H9 (cell line): ENCODE results near the gene ATP8A2. TPM values are rescaled to one million over a fixed set of nuclear protein-coding genes. Genes with fewer than 3 reads are reported as not detected.

Experiments used
- DNase-seq: peaks from one replicate; pipeline ENCODE4 v3.0.0-alpha.2; 2017
- H2AFZ ChIP-seq: one replicate; pipeline ENCODE4 v1.6.1; 2013; ENCODE audit warnings: mild to moderate bottlenecking, low read length, control low read depth, moderate library complexity
- H2AK5ac ChIP-seq: 2 replicates; pipeline ENCODE4 v1.6.1; 2013; ENCODE audit warnings: low read length, control low read depth, mixed read lengths; ENCODE audit not compliant: insufficient read length
- H2BK120ac ChIP-seq: one replicate; pipeline ENCODE4 v1.6.1; 2013; ENCODE audit warnings: low read depth, mild to moderate bottlenecking, low read length, control low read depth, inconsistent platforms; ENCODE audit not compliant: poor library complexity, severe bottlenecking
- H2BK12ac ChIP-seq: 2 replicates; pipeline ENCODE4 v1.6.1; 2013; ENCODE audit warnings: low read length, control low read depth, mixed read lengths, low read depth; ENCODE audit not compliant: insufficient read length
- H2BK15ac ChIP-seq: 2 replicates; pipeline ENCODE4 v1.6.1; 2013; ENCODE audit warnings: low read depth, low read length, control low read depth
- H2BK20ac ChIP-seq: one replicate; pipeline ENCODE4 v1.6.1; 2013; ENCODE audit warnings: low read depth, mild to moderate bottlenecking, low read length, control low read depth, inconsistent platforms; ENCODE audit not compliant: poor library complexity, severe bottlenecking
- H2BK5ac ChIP-seq: 2 replicates; pipeline ENCODE4 v1.6.1; 2013; ENCODE audit warnings: low read length, control low read depth, mixed read lengths; ENCODE audit not compliant: insufficient read length
- H3K14ac ChIP-seq: 2 replicates; pipeline ENCODE4 v1.6.1; 2013; ENCODE audit warnings: low read length, control low read depth; ENCODE audit not compliant: insufficient read depth
- H3K18ac ChIP-seq: 2 replicates; pipeline ENCODE4 v1.6.1; 2013; ENCODE audit warnings: low read depth, mild to moderate bottlenecking, mixed read lengths, low read length, control low read depth; ENCODE audit not compliant: insufficient read length
- H3K23ac ChIP-seq: 2 replicates; pipeline ENCODE4 v1.6.1; 2013; ENCODE audit warnings: low read length, control low read depth, mixed read lengths, low read depth; ENCODE audit not compliant: insufficient read length
- H3K23me2 ChIP-seq: 2 replicates; pipeline ENCODE4 v1.6.1; 2013; ENCODE audit warnings: low read depth, mild to moderate bottlenecking, mixed read lengths, low read length, control low read depth; ENCODE audit not compliant: insufficient read length, poor library complexity, severe bottlenecking
- H3K27ac ChIP-seq: 2 replicates; pipeline ENCODE4 v1.5.1; 2013; ENCODE audit warnings: low read length, control low read depth, mixed read lengths, low read depth; ENCODE audit not compliant: insufficient read length
- H3K27me3 ChIP-seq: 2 replicates; pipeline ENCODE4 v1.6.1; 2013; ENCODE audit warnings: low read length, control low read depth, inconsistent platforms; ENCODE audit not compliant: insufficient read depth
- H3K4ac ChIP-seq: 2 replicates; pipeline ENCODE4 v1.6.1; 2013; ENCODE audit warnings: low read depth, mild to moderate bottlenecking, control low read depth, inconsistent platforms, low read length, moderate library complexity
- H3K4me1 ChIP-seq: 2 replicates; pipeline ENCODE4 v1.6.1; 2013; ENCODE audit warnings: low read length, control low read depth, inconsistent platforms; ENCODE audit not compliant: insufficient read depth
- H3K4me2 ChIP-seq: 2 replicates; pipeline ENCODE4 v1.6.1; 2013; ENCODE audit warnings: low read length, control low read depth, mixed read lengths; ENCODE audit not compliant: insufficient read length, insufficient read depth
- H3K56ac ChIP-seq: 2 replicates; pipeline ENCODE4 v1.6.1; 2013; ENCODE audit warnings: low read depth, mild to moderate bottlenecking, mixed read lengths, low read length, control low read depth; ENCODE audit not compliant: insufficient read length
- H3K79me1 ChIP-seq: 2 replicates; pipeline ENCODE4 v1.6.1; 2013; ENCODE audit warnings: low read depth, mild to moderate bottlenecking, moderate library complexity, low read length, control low read depth, inconsistent platforms; ENCODE audit not compliant: insufficient read depth, poor library complexity, severe bottlenecking
- H3K79me2 ChIP-seq: 2 replicates; pipeline ENCODE4 v1.6.1; 2013; ENCODE audit warnings: low read length, control low read depth, inconsistent platforms; ENCODE audit not compliant: insufficient read depth
- H3K9ac ChIP-seq: 2 replicates; pipeline ENCODE4 v1.6.1; 2013; ENCODE audit warnings: low read length, control low read depth, mixed read lengths; ENCODE audit not compliant: insufficient read length; ENCODE audit errors: extremely low read depth
- H3K9me3 ChIP-seq: one replicate; pipeline ENCODE4 v1.6.1; 2013; ENCODE audit warnings: low read depth, low read length, inconsistent platforms; ENCODE audit not compliant: control insufficient read depth
- H3T11ph ChIP-seq: one replicate; pipeline ENCODE4 v1.6.1; 2013; ENCODE audit warnings: mild to moderate bottlenecking, low read length, control low read depth, inconsistent platforms
- H4K20me1 ChIP-seq: one replicate; pipeline ENCODE4 v1.6.1; 2013; ENCODE audit not compliant: control insufficient read depth, insufficient read length, insufficient read depth
- H4K5ac ChIP-seq: 2 replicates; pipeline ENCODE4 v1.6.1; 2013; ENCODE audit warnings: low read depth, mild to moderate bottlenecking, mixed read lengths, low read length, control low read depth; ENCODE audit not compliant: insufficient read length
- H4K8ac ChIP-seq: replicated peaks from 2 replicates; pipeline ENCODE4 v1.6.1; 2013; ENCODE audit warnings: low read length, control low read depth, mixed read lengths, low read depth; ENCODE audit not compliant: insufficient read length
- H4K91ac ChIP-seq: 2 replicates; pipeline ENCODE4 v1.6.1; 2013; ENCODE audit warnings: low read depth, mild to moderate bottlenecking, moderate library complexity, mixed read lengths, low read length, control low read depth; ENCODE audit not compliant: insufficient read length
- H3K27ac Mint-ChIP-seq, 3 experiments: 2 replicates in 2 of 3; 3 replicates in 1 of 3; pipeline ENCODE4 v1.8.0; 2020 to 2021; ENCODE audit warnings: mixed read lengths in 3 of 3, mild to moderate bottlenecking in 1 of 3, moderate library complexity in 1 of 3
- H3K27me3 Mint-ChIP-seq: 2 replicates; pipeline ENCODE4 v1.8.0; 2021; ENCODE audit warnings: low read depth, mild to moderate bottlenecking, moderate library complexity, mixed read lengths
- H3K36me3 Mint-ChIP-seq, 3 experiments: 2 replicates in 2 of 3; 3 replicates in 1 of 3; pipeline ENCODE4 v1.8.0; 2020 to 2021; ENCODE audit warnings: low read depth in 3 of 3, mixed read lengths in 3 of 3; ENCODE audit not compliant: insufficient read depth in 1 of 3
- H3K4me1 Mint-ChIP-seq, 2 experiments: 2 replicates each; pipeline ENCODE4 v1.8.0; 2020; ENCODE audit warnings: mixed read lengths in 2 of 2
- H3K4me3 Mint-ChIP-seq, 2 experiments: 2 replicates in 1 of 2; 3 replicates in 1 of 2; pipeline ENCODE4 v1.8.0; 2020 to 2021; ENCODE audit warnings: mild to moderate bottlenecking in 2 of 2, mixed read lengths in 2 of 2, moderate library complexity in 1 of 2
- H3K9me3 Mint-ChIP-seq, 2 experiments: 2 replicates in 1 of 2; 3 replicates in 1 of 2; pipeline ENCODE4 v1.8.0; 2020; ENCODE audit warnings: mild to moderate bottlenecking in 2 of 2, mixed read lengths in 2 of 2, moderate library complexity in 1 of 2
- WGBS: extraction: QIAGEN DNeasy Blood & Tissue Kit; methylation state at CpG from one replicate; pipeline ENCODE4 v1.1.7; 2013; ENCODE audit warnings: missing lambda C conversion rate, low lambda C conversion rate, mixed read lengths; ENCODE audit not compliant: insufficient read length; ENCODE audit errors: extremely low coverage; 5-methylcytosine and 5-hydroxymethylcytosine counted together
- total RNA-seq: library from RNA; stranded (reverse); gene quantifications from 2 replicates; pipeline ENCODE4 v1.2.1, GENCODE V29; 2021
- TF ChIP-seq, protein P1 (sequence below): fragments of 200-600 bp; sonication (generic); conservative IDR thresholded peaks from 3 replicates; pipeline ENCODE4 v1.8.0; 2021; ENCODE audit warnings: antibody characterized with exemption, mild to moderate bottlenecking

ATP8A2 gene
- total RNA-seq, 1 experiment from 2014 or later, result 18.2 TPM

DNA sequence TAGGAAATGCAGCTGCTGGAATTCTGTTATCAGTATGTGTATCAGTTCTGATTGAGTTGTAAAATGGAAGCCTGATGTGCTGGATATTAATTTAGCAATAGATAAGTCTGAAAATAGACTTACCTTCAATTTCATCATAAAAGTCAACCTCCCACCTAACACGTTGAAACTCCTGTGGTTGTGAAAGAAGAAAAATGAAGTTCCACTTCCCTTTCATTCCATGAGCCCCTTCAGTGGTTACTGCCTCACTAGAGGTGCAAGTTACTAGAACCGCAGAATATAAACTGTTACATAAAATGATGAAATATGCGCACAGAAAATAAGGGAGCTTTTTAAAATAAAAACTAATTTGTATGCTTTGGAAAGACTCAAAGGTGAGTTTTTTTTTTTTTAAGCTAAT is 430.8 kb downstream of the ATP8A2 start:
- Histone ChIP-seq H3K23me2 (no peaks in the 10 kb centered on the region), H3K14ac (no peak overlapping the region), H3K79me2 (no peaks in the 10 kb centered on the region), H2BK20ac (no peak overlapping the region), H3K18ac (no peak overlapping the region), H2AFZ (no peak overlapping the region), H3K9ac (no peak overlapping the region), H3K56ac (no peak overlapping the region), H4K91ac (no peak overlapping the region), H4K20me1 (no peaks in the 10 kb centered on the region), H3K27ac (no peak overlapping the region), H2AK5ac (no peak overlapping the region), H2BK120ac (no peak overlapping the region), H4K8ac (no peak overlapping the region), H3K9me3 (no peaks in the 10 kb centered on the region), H4K5ac (no peak overlapping the region), H2BK15ac (no peak overlapping the region), H3T11ph (no peak overlapping the region), H3K4ac (no peak overlapping the region), H2BK5ac (no peak overlapping the region), H2BK12ac (no peak overlapping the region), H3K27me3 (no peaks in the 10 kb centered on the region), H3K23ac (no peak overlapping the region), H3K79me1 (no peaks in the 10 kb centered on the region), H3K4me1 (no peaks in the 10 kb centered on the region), H3K4me2 (no peak overlapping the region)
- H3K4me3 Mint-ChIP-seq, result no peak overlapping the region
- H3K27ac Mint-ChIP-seq, result no peak overlapping the region
- no peaks in the 10 kb centered on the region; a peak in 1 of 5 replicates for H3K9me3 Mint-ChIP-seq
- WGBS, result no CpG with 5 or more reads among the region's 3 CpGs
- peaks cover 4 to 7% of the 10 kb centered on the region in 2 experiments; a peak in 3 of 4 replicates for H3K4me1 Mint-ChIP-seq
- H3K27me3 Mint-ChIP-seq, result no peaks in the 10 kb centered on the region
- no peak for DNase-seq
- TF ChIP-seq, protein P1, sequence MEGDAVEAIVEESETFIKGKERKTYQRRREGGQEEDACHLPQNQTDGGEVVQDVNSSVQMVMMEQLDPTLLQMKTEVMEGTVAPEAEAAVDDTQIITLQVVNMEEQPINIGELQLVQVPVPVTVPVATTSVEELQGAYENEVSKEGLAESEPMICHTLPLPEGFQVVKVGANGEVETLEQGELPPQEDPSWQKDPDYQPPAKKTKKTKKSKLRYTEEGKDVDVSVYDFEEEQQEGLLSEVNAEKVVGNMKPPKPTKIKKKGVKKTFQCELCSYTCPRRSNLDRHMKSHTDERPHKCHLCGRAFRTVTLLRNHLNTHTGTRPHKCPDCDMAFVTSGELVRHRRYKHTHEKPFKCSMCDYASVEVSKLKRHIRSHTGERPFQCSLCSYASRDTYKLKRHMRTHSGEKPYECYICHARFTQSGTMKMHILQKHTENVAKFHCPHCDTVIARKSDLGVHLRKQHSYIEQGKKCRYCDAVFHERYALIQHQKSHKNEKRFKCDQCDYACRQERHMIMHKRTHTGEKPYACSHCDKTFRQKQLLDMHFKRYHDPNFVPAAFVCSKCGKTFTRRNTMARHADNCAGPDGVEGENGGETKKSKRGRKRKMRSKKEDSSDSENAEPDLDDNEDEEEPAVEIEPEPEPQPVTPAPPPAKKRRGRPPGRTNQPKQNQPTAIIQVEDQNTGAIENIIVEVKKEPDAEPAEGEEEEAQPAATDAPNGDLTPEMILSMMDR, result no peak
- H3K36me3 Mint-ChIP-seq, result no peaks in the 10 kb centered on the region
